ENCODE data around the gene CAPN5.

CAPN5 gene

GRCh38 chr11:77100166-77101042 is 33.6 kb downstream of the CAPN5 start:
- no peak for DNase-seq (ENCODE audit: low read depth)

- DNase-seq (ENCODE audit: low read depth): no peak
These were observed 34.3 kb downstream of the CAPN5 start for GRCh38 chr11:77101043-77101537.

- no peak for DNase-seq (ENCODE audit: low read depth)
These were observed 35.8 kb downstream of the CAPN5 start, which contains the start of gene OMP for GRCh38 chr11:77102246-77103210. TSS of gene OMP (plus strand) at chr11:77102840. CDS start at chr11:77102840, 0 bp downstream.

GRCh38 chr11:77103319-77103718 is 36.5 kb downstream of the CAPN5 start:
- DNase-seq (ENCODE audit: low read depth): no peak

GRCh38 chr11:77104727-77105126 is 38.0 kb downstream of the CAPN5 start:
- DNase-seq (ENCODE audit: low read depth): no peak

- DNase-seq (ENCODE audit: low read depth): no peak
These were observed 39.5 kb downstream of the CAPN5 start for GRCh38 chr11:77106321-77106720.

GRCh38 chr11:77106759-77107158 is 40.0 kb downstream of the CAPN5 start:
- DNase-seq (ENCODE audit: low read depth): no peak

GRCh38 chr11:77107950-77108349 is 41.2 kb downstream of the CAPN5 start:
- peak; percentile 73 for DNase-seq (ENCODE audit: low read depth)

- no peak for DNase-seq (ENCODE audit: low read depth)
These were observed 41.7 kb downstream of the CAPN5 start for GRCh38 chr11:77108436-77108835.

GRCh38 chr11:77109236-77110019 is 42.7 kb downstream of the CAPN5 start:
- DNase-seq (ENCODE audit: low read depth): no peak

- no peak for DNase-seq (ENCODE audit: low read depth)
These were observed 44.1 kb downstream of the CAPN5 start for GRCh38 chr11:77110836-77111235.

GRCh38 chr11:77111277-77111676 is 44.5 kb downstream of the CAPN5 start:
- DNase-seq (ENCODE audit: low read depth): no peak

- DNase-seq (ENCODE audit: low read depth): no peak
These were observed 45.2 kb downstream of the CAPN5 start for GRCh38 chr11:77111946-77112345.

GRCh38 chr11:77112641-77113381 is 46.0 kb downstream of the CAPN5 start:
- DNase-seq (ENCODE audit: low read depth): no peak

GRCh38 chr11:77113382-77114088 is 46.8 kb downstream of the CAPN5 start:
- DNase-seq (ENCODE audit: low read depth): no peak

- DNase-seq (ENCODE audit: low read depth): no peak
These were observed 47.3 kb downstream of the CAPN5 start for GRCh38 chr11:77114089-77114463.

- DNase-seq (ENCODE audit: low read depth): no peak
These were observed 48.4 kb downstream of the CAPN5 start for GRCh38 chr11:77115181-77115611.

- no peak for DNase-seq (ENCODE audit: low read depth)
These were observed 49.2 kb downstream of the CAPN5 start for GRCh38 chr11:77115956-77116355.

GRCh38 chr11:77117492-77117891 is 50.7 kb downstream of the CAPN5 start:
- DNase-seq (ENCODE audit: low read depth): no peak

- DNase-seq (ENCODE audit: low read depth): no peak
These were observed 51.3 kb downstream of the CAPN5 start for GRCh38 chr11:77118086-77118485.

Data from non-pigmented ciliary epithelial cell (primary cell).